ENCODE measurements around the gene FREM2. TPM values are rescaled to one million over a fixed set of nuclear protein-coding genes. Genes with fewer than 3 reads are reported as not detected.

FREM2 gene
- total RNA-seq, 1 experiment from 2014 or later = 4.7 TPM

DNA sequence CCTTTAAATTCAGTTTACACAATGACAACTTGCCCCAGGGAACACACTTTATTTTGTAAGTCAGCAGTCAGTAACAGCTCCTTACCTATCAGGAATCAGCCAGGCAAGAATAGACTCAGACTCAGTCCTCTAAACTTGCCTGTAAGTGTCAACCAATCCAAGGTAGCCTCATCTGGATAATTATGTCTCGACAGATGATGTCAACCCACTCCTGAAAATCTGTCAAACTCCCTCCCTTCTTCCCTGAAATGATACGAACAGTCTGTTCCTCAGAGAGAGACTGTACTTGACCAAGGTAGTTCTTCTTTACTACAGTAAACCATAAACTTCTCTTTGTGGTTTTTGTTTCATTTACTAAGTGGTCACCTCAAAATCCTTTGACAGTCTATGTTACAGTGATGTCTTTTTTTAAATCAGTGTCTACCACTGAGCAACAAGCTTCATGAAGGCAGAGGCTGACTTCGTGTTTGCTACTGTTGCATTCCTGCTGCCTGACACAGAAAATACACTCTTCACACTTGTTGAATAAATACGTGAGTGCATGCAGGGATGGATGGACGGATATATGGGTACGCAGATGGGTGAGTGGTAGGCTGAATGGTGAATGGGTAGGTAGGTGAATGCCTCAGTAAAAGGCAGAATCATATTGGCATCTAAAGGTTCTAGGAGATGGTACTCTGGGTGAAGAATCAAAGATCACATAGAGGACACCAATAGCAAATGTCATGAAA, 17.5 kb upstream of the FREM2 start:
- Histone ChIP-seq H3K27me3 (no peaks in the 10 kb centered on the region), H3K27ac (no peak overlapping the region), H3K36me3 (no peaks in the 10 kb centered on the region), H3K9me3 (replicated peaks) (no peaks in the 10 kb centered on the region), H3K4me3 (no peak overlapping the region), H3K4me1 (no peaks in the 10 kb centered on the region)
- no peak for DNase-seq

DNA sequence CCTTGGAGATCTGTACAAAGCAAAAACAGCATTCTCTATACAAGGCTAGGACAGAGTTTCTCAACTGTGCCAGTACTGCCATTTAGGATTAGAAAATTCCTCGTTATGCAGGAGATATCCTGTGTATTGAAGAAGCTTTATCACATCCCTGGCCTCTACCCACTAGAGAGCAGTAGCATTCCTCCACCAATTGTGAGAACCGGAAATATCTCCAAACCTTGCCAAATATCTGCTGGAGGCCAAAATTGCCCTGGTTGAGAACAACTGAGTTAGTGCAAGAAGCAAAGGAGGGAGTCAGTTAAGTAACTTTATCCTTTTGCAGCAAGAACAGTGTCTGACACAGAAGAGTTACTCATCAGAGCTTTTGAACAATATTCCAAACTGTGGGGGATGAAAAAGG, 16.2 kb upstream of the FREM2 start:
- no peaks in the 10 kb centered on the region for H3K27me3 ChIP-seq
- no peak overlapping the region for H3K27ac ChIP-seq
- no peaks in the 10 kb centered on the region for H3K36me3 ChIP-seq
- H3K4me3 ChIP-seq = no peak overlapping the region
- DNase-seq = no peak
- no peaks in the 10 kb centered on the region for H3K9me3 ChIP-seq (replicated peaks)
- no peaks in the 10 kb centered on the region for H3K4me1 ChIP-seq

DNA sequence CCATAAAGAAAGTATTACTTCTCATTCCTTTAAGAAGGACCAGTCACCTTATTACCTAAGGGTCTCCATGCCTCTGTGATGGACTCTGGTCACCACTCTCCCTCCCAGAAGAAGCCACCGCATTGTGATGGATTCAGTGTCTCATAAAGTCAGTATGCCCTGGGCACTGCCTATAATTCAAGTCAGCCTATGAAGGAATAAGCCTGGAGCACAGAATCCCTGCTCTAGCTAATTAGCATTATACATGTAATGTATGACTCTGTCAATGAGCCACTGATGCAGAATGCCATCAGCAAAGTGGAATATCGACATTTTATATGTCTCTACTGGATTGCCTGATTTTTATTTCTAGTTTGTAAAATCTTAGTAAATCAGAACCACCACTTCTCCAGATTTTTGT, 14.9 kb upstream of the FREM2 start:
- no peaks in the 10 kb centered on the region for H3K36me3 ChIP-seq
- no peaks in the 10 kb centered on the region for H3K27me3 ChIP-seq
- DNase-seq = no peak
- H3K9me3 ChIP-seq (replicated peaks) = no peaks in the 10 kb centered on the region
- H3K4me1 ChIP-seq = no peaks in the 10 kb centered on the region
- no peak overlapping the region for H3K4me3 ChIP-seq
- no peak overlapping the region for H3K27ac ChIP-seq

DNA sequence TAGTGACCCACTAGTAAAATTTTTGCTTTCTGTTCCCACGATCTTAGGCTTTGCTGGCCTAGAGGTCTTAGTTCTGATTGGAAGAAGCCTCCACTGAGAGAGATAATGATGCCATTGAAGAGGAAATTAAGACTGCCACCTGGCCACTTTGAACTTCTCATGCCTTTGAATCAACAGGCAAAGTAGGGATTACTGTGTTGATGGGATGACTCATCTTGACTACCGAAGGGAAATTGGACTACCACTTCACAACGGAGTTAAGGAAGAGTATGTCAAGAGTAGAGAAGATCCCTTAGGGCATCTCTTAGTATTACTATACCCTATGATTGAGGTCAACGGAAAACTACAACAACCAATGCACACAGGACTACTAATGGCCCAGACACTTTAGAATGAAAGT, 12.7 kb upstream of the FREM2 start:
- Histone ChIP-seq H3K4me3 (no peak overlapping the region), H3K27ac (no peak overlapping the region), H3K27me3 (no peaks in the 10 kb centered on the region), H3K36me3 (no peaks in the 10 kb centered on the region), H3K9me3 (replicated peaks) (no peaks in the 10 kb centered on the region), H3K4me1 (no peaks in the 10 kb centered on the region)
- DNase-seq = no peak

DNA sequence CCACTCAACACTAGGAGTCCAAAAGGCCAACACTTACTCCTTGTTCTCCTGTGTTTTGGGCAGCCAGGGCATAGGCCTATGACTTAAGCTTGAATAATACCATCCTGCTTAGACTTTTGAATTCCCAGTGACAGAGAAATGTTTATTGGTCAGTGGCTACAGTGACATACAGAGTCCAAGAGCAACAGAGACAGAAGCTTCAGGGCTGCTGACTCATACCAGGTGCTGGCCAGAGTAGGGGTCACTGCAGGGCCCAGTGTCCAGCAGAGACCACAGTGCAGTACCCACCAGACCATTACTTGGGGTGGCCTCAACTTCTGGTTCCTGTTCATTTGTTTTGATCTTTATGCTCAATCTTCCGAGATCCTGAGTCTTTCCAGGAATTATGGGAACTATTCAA, 6.0 kb upstream of the FREM2 start:
- Histone ChIP-seq H3K27me3 (no peaks in the 10 kb centered on the region), H3K36me3 (no peaks in the 10 kb centered on the region), H3K4me3 (no peak overlapping the region), H3K9me3 (replicated peaks) (no peaks in the 10 kb centered on the region), H3K4me1 (peaks cover 9% of the 10 kb centered on the region), H3K27ac (no peak overlapping the region)
- DNase-seq = no peak

DNA sequence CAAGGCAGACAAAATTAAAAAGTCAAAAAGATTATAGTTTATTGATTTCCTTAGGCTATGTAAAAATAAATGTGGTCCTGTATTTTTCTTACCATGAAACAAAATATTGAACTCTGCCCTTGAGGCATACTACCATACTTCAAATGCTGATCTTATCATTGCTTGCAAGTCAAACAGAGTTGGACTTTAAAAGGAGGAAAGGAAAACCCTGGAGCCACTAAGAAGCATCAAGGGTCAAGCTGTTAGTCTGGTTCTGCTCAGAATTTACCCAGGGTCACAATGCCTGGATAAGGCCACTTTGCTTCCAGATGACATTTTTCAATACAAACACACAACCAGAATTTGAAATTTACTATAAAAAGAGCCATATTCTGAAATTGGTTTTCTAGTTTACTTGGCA, 2.2 kb upstream of the FREM2 start:
- no peaks in the 10 kb centered on the region for H3K27me3 ChIP-seq
- no peaks in the 10 kb centered on the region for H3K36me3 ChIP-seq
- DNase-seq = no peak
- no peaks in the 10 kb centered on the region for H3K9me3 ChIP-seq (replicated peaks)
- peaks cover 9% of the 10 kb centered on the region for H3K4me1 ChIP-seq
- H3K4me3 ChIP-seq = no peak overlapping the region
- no peak overlapping the region for H3K27ac ChIP-seq

DNA sequence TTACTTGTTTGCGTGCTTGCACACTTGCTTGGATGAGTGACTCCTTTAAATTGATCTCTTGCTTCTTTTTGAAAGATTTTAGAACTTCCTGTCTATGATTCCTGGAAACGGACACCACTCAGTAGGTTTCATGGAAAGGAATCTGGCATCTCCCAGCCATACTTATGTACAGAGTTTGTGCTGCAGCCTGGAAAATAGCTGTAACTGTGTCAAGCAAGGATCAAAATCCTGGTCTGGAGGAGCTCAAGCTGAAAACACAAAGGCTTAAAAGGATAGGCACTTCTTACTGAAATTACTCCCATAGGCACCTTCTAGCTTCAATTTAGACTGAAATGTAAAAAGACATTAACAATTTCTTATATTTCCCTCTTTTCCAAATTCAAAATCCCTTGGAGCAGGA, 1.4 kb upstream of the FREM2 start:
- Histone ChIP-seq H3K27ac (no peak overlapping the region), H3K4me1 (peaks cover 9% of the 10 kb centered on the region), H3K9me3 (replicated peaks) (no peaks in the 10 kb centered on the region), H3K36me3 (no peaks in the 10 kb centered on the region), H3K27me3 (no peaks in the 10 kb centered on the region), H3K4me3 (peak overlapping the region; percentile 62)
- peak in 1 of 2 experiments; percentile 17 for DNase-seq

DNA sequence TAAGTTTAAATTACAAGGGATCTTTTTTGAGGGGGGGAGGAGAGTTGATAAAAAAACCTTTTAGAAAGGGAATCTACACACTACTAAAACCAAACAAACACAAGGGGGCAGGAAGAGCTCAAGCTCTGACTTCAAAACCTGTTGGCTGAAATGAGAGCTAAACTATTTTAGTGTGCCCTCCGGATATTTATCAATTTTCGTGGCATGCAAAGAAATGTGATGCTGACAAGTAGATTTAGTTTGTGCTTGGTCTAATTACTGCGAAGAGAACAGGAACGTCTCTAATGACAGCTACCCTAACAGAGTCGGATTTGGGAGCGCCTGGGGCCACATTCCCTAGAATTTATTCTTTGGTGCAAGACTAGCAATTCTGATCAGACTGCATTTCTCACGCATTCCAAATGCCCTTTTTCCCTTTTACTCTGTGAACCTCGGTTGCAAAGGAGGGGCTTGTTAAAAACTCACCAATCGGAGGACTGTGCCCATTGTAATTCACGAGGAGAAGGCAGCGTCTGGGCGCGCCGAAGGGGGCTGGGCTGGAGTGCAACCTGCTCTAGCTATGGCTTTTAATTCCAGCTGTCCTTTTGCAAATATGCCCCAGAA, 802 bp upstream of the FREM2 start:
- Histone ChIP-seq H3K27me3 (no peaks in the 10 kb centered on the region), H3K4me3 (peak overlapping the region; percentile 62), H3K27ac (no peak overlapping the region; the same call in 1 of the 2 replicates), H3K36me3 (no peaks in the 10 kb centered on the region), H3K9me3 (replicated peaks) (no peaks in the 10 kb centered on the region), H3K4me1 (peaks cover 9% of the 10 kb centered on the region)
- DNase-seq = peak; percentile 47 to 70

DNA sequence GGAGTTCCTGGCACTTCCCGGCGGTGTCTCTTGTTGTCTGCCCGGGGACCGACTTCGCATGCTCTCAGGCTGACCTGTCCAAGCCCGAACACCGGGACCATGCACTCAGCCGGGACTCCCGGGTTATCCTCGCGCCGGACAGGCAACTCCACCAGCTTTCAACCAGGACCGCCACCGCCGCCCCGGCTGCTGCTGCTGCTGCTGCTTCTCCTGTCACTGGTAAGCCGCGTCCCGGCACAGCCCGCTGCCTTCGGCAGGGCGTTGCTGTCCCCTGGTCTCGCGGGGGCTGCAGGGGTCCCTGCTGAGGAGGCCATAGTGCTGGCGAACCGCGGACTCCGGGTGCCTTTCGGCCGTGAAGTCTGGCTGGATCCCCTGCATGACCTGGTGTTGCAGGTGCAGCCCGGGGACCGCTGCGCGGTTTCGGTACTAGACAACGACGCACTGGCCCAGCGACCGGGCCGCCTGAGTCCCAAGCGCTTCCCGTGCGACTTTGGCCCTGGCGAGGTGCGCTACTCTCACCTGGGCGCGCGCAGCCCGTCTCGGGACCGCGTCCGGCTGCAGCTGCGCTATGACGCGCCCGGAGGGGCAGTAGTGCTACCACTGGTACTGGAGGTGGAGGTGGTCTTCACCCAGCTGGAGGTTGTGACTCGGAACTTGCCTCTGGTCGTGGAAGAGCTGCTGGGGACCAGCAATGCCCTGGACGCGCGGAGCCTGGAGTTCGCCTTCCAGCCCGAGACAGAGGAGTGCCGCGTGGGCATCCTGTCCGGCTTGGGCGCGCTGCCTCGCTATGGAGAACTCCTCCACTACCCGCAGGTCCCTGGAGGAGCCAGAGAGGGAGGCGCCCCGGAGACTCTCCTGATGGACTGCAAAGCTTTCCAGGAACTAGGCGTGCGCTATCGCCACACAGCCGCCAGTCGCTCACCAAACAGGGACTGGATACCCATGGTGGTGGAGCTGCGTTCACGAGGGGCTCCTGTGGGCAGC, 661 bp downstream of the FREM2 start:
- peak in 1 of 2 experiments; percentile 44 for DNase-seq
- Histone ChIP-seq H3K4me1 (peaks cover 9% of the 10 kb centered on the region), H3K9me3 (replicated peaks) (no peaks in the 10 kb centered on the region), H3K27me3 (no peaks in the 10 kb centered on the region), H3K4me3 (peak overlapping the region; percentile 62), H3K36me3 (no peaks in the 10 kb centered on the region), H3K27ac (no peak overlapping the region)

DNA sequence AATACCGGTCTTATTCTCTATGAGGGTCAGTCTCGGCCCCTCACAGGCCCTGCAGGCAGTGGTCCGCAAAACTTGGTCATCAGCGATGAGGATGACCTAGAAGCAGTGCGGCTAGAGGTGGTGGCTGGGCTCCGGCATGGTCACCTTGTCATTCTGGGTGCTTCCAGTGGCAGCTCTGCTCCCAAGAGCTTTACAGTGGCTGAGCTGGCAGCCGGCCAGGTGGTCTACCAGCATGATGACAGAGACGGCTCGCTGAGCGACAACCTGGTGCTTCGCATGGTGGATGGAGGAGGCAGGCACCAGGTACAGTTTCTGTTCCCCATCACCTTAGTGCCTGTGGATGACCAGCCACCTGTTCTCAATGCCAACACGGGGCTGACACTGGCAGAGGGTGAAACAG, 1.8 kb downstream of the FREM2 start:
- no peak overlapping the region for H3K4me3 ChIP-seq
- no peaks in the 10 kb centered on the region for H3K9me3 ChIP-seq (replicated peaks)
- DNase-seq = no peak
- no peaks in the 10 kb centered on the region for H3K36me3 ChIP-seq
- no peaks in the 10 kb centered on the region for H3K27me3 ChIP-seq
- peaks cover 9% of the 10 kb centered on the region for H3K4me1 ChIP-seq
- no peak overlapping the region for H3K27ac ChIP-seq

DNA sequence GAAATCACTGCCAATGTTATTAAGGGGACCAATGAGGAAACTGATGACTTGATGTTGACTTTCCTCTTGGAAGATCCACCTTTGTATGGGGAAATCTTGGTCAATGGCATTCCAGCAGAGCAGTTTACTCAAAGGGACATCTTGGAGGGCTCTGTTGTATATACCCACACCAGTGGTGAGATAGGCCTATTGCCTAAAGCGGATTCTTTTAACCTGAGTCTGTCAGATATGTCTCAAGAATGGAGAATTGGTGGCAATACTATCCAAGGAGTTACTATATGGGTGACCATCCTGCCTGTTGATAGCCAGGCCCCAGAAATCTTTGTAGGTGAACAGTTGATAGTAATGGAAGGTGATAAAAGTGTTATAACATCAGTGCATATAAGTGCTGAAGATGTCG, 3.4 kb downstream of the FREM2 start:
- Histone ChIP-seq H3K4me1 (peaks cover 5% of the 10 kb centered on the region), H3K36me3 (no peaks in the 10 kb centered on the region)

DNA sequence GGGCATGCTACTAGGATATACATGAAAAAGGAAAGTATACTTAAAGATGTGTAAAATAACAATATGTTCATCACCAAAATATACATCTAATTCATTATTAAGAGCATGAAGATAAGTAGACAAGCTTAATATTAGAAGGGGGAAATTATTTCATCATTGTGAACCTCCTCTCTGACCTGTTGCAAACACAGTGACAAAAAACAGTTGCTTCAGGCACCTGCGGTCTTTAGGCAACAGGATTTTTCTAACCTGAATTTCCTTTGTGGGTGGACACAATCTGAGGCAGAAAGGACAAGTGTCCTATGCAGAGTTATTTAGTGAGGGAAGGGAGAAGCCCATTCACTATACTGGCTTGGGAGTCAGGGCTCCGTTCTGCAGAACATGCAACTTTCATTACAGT, 6.3 kb downstream of the FREM2 start:
- Histone ChIP-seq H3K4me3 (no peak overlapping the region), H3K36me3 (no peaks in the 10 kb centered on the region), H3K4me1 (peaks cover 5% of the 10 kb centered on the region; the same call in 1 of the 2 replicates), H3K27me3 (no peaks in the 10 kb centered on the region), H3K27ac (no peak overlapping the region), H3K9me3 (replicated peaks) (no peaks in the 10 kb centered on the region)
- DNase-seq = no peak

More for the DNA sequence above, 3.4 kb downstream of the FREM2 start:
- Histone ChIP-seq H3K27me3 (no peaks in the 10 kb centered on the region), H3K9me3 (replicated peaks) (no peaks in the 10 kb centered on the region), H3K4me3 (no peak overlapping the region), H3K27ac (no peak overlapping the region)
- no peak for DNase-seq

DNA sequence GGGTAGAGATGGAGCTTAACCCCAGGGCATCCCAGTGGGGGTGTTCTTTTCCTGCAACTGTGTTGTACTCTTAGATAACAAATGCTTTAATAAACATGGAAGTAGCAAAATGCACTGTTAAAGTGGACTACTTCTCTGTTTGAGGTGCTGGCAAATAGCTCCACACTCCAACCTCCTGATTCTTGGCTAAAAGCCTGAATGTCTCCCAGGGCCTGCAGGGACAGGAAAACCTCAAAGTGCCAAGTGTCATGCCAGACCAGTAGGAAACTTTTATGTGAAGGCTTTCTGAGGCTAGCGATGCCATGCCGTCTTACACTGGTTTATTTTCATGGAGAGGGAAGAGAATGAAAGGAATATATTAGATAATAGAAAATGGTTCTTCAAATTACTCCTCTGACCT, 6.8 kb downstream of the FREM2 start:
- Histone ChIP-seq H3K4me1 (peaks cover 5% of the 10 kb centered on the region; the same call in 1 of the 2 replicates), H3K9me3 (replicated peaks) (no peaks in the 10 kb centered on the region), H3K27ac (no peak overlapping the region), H3K36me3 (no peaks in the 10 kb centered on the region), H3K4me3 (no peak overlapping the region), H3K27me3 (no peaks in the 10 kb centered on the region)
- no peak for DNase-seq

DNA sequence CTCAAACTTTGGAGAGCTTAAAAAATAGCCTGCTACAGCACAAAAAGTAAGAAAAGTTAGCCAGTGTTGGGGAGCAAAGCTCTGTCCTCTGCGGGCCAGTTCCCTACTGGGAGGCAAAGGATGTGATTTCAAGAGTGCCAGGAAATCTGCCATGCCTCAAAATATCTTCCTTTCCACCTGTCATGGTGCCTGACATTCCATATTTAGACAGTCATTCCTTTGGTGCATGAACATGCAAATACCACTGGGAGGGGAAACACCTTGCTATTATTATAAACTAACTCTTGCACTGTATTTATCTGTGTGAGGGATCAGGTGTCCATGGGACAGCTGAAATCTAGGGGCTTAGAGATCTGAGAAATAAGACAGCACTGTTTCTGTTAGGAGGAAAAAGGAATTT, 10.3 kb downstream of the FREM2 start:
- H3K27ac ChIP-seq = no peak overlapping the region
- DNase-seq = peak in 1 of 2 experiments; percentile 21

More for the DNA sequence above, 10.3 kb downstream of the FREM2 start:
- Histone ChIP-seq H3K4me3 (no peak overlapping the region), H3K27me3 (no peaks in the 10 kb centered on the region), H3K4me1 (peaks cover 12% of the 10 kb centered on the region), H3K36me3 (no peaks in the 10 kb centered on the region), H3K9me3 (replicated peaks) (no peaks in the 10 kb centered on the region)
